Measurements from ENCODE around the gene LOXL1.
"Not testable (repeated sequence)": the region's sequence is repeated elsewhere in the genome, so short reads cannot be mapped to it uniquely, and the experiment has no call there.

LOXL1 gene

GRCh38 chr15:73955861-73956742, 29.8 kb downstream of the LOXL1 start:
- peak; percentile 12 for DNase-seq

- peak; percentile 13 for DNase-seq
These were observed 30.5 kb downstream of the LOXL1 start for GRCh38 chr15:73956743-73957135.

GRCh38 chr15:73957276-73957675, 31.0 kb downstream of the LOXL1 start:
- peak; percentile 11 for DNase-seq

- DNase-seq, result peak; percentile 4
These were observed 31.5 kb downstream of the LOXL1 start for GRCh38 chr15:73957785-73958184.

- DNase-seq, result peak; percentile 39
These were observed 32.8 kb downstream of the LOXL1 start for GRCh38 chr15:73959012-73959581.

GRCh38 chr15:73959801-73960200, 33.5 kb downstream of the LOXL1 start:
- DNase-seq, result peak; percentile 15

GRCh38 chr15:73960472-73961070, 34.3 kb downstream of the LOXL1 start:
- peak; percentile 4 for DNase-seq

GRCh38 chr15:73962433-73962832, 36.2 kb downstream of the LOXL1 start:
- DNase-seq, result no peak

GRCh38 chr15:73964736-73965093, 38.5 kb downstream of the LOXL1 start:
- peak; percentile 88 for DNase-seq

- peak; percentile 44 for DNase-seq
These were observed 39.0 kb downstream of the LOXL1 start for GRCh38 chr15:73965094-73965757.

GRCh38 chr15:73965758-73966113, 39.5 kb downstream of the LOXL1 start:
- DNase-seq, result no peak

- DNase-seq, result no peak
These were observed 42.2 kb downstream of the LOXL1 start for GRCh38 chr15:73968461-73968860.

- no peak for DNase-seq
These were observed 43.0 kb downstream of the LOXL1 start for GRCh38 chr15:73969151-73969759.

GRCh38 chr15:73972984-73973682, 46.9 kb downstream of the LOXL1 start:
- peak; percentile 81 for DNase-seq

GRCh38 chr15:73973683-73974200, 47.5 kb downstream of the LOXL1 start:
- DNase-seq, result not testable (repeated sequence)

- not testable (repeated sequence) for DNase-seq
These were observed 49.3 kb downstream of the LOXL1 start for GRCh38 chr15:73975440-73976125.

GRCh38 chr15:73978896-73979295, 52.6 kb downstream of the LOXL1 start:
- no peak for DNase-seq

- no peak for DNase-seq
These were observed 53.4 kb downstream of the LOXL1 start for GRCh38 chr15:73979636-73980035.

- no peak for DNase-seq
These were observed 55.5 kb downstream of the LOXL1 start for GRCh38 chr15:73981761-73982221.

GRCh38 chr15:73982222-73982962, 56.1 kb downstream of the LOXL1 start:
- DNase-seq, result no peak
